NCI-H187 treated with DMSO at 0.1 percent for 48 hours (cell line): ENCODE results near the gene KIAA1217.

Source experiments
- DNase-seq: peaks from one replicate; lab custom pipeline; 2025; lab: John Stamatoyannopoulos, UW

KIAA1217 gene, protein sequence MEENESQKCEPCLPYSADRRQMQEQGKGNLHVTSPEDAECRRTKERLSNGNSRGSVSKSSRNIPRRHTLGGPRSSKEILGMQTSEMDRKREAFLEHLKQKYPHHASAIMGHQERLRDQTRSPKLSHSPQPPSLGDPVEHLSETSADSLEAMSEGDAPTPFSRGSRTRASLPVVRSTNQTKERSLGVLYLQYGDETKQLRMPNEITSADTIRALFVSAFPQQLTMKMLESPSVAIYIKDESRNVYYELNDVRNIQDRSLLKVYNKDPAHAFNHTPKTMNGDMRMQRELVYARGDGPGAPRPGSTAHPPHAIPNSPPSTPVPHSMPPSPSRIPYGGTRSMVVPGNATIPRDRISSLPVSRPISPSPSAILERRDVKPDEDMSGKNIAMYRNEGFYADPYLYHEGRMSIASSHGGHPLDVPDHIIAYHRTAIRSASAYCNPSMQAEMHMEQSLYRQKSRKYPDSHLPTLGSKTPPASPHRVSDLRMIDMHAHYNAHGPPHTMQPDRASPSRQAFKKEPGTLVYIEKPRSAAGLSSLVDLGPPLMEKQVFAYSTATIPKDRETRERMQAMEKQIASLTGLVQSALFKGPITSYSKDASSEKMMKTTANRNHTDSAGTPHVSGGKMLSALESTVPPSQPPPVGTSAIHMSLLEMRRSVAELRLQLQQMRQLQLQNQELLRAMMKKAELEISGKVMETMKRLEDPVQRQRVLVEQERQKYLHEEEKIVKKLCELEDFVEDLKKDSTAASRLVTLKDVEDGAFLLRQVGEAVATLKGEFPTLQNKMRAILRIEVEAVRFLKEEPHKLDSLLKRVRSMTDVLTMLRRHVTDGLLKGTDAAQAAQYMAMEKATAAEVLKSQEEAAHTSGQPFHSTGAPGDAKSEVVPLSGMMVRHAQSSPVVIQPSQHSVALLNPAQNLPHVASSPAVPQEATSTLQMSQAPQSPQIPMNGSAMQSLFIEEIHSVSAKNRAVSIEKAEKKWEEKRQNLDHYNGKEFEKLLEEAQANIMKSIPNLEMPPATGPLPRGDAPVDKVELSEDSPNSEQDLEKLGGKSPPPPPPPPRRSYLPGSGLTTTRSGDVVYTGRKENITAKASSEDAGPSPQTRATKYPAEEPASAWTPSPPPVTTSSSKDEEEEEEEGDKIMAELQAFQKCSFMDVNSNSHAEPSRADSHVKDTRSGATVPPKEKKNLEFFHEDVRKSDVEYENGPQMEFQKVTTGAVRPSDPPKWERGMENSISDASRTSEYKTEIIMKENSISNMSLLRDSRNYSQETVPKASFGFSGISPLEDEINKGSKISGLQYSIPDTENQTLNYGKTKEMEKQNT (N-terminal part only)

DNA sequence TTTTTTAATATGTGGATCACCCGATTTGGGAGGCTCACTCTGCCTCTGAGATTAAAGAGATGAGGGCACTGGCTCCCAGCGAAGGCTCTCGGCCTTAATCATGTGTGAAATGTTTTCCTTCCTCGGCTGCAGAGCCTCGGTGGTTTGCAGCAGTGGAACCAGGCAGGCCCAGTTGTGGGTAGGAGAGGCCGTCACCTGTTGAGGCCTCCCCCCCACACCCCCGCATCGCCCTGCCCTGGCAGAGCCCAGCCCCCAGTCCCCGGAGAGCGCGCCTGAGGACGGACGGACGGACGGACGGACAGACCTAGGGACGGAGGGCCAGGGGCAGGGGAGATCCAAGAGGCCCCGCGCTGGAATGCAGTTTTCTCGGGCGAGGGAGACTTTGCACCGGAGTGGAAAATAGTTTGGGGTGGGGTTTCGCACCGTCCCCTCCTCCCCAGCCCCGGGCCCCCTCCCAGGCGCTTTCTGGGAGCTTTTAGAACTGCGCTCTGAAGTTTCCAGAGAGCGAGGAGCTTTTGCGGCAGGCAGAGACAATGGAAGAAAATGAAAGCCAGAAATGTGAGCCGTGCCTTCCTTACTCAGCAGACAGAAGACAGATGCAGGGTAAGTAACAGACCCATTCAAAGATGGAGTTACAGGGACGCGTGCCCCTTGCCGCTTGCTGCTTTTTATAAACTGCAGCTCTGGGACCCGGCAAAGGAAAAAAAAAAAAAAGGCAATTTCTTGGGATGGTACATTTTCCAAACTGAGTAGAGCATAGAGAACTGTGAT, at the start of gene KIAA1217:
Gene KIAA1217 (plus strand): TSS at position 478 of the 771 bp plus-strand sequence. CDS start 56 bp downstream, at position 534.
- DNase-seq = no peak

GRCh38 chr10:24162206-24162985, 46.5 kb upstream of the KIAA1217 start:
- no peak for DNase-seq

DNA sequence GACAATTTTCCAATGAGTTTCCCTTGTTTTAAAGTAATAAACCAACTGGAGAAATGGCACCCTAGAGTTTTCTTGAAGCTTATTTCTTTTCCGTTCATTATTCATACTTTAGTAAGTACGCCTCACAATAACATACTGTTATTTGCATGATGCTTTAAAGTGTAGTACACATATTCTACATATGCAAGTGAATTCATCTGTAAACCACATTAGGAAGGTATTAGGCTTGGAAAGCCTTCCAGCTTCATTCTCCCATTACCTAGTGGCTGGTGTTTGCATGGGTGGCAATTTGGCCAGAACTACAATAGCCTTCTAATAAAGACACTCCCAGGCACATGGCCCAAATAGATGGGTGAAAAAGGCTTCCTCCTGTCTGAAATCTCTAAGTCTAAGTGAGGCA, 45.5 kb upstream of the KIAA1217 start:
- no peak for DNase-seq

DNA sequence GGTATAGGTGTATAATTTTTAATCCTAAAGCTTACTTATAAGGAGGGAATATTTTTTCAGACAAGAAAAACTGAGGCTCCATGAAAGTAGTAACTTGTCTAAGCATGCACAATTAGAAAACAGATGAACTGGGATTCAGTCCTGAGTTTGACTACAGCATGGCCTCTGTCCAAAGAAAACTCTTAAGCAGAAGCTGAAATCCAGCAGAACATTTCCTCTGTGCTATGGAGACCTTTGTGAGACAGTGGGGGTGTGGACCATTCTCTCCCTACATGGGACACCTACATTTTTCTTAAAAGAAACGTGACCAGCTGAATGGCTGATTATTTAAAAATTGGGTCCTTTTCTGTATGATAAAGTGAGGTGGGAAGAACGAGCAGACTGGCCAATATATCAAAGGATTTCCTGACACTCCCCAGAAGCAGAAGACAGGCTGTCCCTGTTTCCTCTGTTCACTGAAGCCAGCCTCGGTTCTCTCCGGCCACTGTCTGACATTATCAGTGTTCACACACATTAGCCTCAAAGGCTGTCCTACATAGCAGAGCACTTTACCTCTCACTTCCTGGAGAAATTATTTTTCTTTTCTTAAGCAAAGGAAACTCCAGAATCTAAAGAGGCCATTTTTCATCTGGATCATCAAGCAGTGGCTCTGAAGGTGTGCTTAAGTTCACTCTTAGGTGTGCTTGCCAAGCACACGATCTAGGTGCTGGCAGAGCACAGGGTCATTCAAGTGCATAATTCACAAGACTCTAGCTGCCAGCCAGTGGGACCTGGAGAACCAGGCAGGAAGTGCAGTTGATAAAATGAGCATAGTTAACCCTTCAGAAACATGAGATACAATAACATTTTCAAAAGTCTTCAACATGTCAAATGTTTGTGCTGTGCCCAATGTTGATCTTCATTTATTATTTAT, 40.4 kb upstream of the KIAA1217 start:
- DNase-seq = no peak

DNA sequence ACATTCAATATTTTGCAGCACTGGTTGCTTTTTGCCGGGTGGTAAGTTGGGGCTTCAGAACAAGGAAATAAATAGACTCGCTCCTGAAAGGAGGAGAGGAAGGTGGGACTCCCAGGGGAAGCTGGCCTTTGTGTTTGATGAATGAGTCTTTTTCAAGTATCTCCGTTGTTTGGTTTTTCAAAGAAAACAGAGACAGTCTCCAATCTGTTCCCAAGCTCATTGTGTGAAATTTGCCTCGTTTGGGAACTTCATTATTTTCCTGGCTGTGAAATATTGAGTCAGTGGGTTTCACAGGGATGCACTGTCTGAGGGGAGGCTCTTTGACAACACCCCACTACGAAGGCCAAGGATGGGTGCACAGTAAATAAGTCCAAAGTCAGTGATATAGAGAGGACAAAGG, 38.7 kb upstream of the KIAA1217 start:
- DNase-seq = no peak

DNA sequence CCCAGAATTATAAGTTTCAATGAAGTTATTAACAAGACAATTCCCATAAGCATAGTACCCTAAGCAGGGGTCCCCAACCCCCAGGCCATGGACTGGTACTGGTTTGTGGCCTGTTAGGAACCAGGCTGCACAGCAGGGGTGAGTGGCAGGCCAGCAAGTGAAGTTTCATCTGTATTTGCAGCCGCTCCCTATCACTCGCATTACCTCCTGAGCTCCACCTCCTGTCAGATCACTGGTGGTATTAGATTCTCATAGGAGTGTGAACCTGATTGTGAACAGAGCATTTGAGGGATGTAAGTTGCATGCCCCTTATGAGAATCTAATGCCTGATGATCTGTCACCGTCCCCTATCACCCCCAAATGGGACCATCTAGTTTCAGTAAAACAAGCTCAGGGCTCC, 36.0 kb upstream of the KIAA1217 start:
- DNase-seq = no peak

DNA sequence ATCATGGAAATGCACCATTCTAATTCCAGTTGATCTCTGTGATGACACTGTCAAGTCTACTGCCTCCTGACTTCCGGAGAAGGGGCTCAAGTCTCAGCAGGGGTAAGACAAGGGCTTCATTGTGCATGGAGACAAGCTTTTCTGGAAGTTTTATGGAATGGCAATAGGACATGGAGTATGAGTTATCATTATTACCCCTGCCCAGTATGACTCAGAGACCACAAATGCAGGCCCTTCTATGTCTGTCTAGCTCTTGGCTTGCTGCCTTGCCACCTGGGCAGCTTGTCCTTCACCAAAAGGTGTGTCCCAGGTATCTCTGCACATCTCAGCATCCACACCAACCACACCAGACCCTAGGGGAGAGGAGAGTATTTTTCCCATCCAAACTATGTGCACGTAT, 34.9 kb upstream of the KIAA1217 start:
- no peak for DNase-seq

- DNase-seq = no peak
Measured at GRCh38 chr10:24176658-24177057, 32.3 kb upstream of the KIAA1217 start.

DNA sequence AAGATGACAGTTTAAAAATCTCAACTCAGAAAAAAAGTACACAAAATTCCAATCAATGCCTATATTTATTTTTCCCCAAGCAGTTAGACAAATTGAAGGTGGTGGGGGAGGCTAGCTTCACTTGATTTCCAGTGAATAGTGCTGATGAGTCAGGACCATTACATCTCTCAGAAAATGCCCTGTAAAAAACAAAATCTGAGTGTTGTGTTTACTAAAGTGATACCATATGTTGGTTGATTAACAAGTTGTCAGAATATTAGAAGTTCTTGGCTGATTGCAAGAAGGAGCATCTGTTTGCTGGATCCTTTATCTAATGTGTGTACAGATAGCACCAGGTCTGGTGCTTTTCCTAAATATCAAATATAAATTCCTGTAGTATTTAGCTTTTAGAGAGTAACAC, 31.3 kb upstream of the KIAA1217 start:
- no peak for DNase-seq

GRCh38 chr10:24180891-24181290, 28.0 kb upstream of the KIAA1217 start:
- DNase-seq = no peak

GRCh38 chr10:24184455-24184854, 24.5 kb upstream of the KIAA1217 start:
- no peak for DNase-seq

GRCh38 chr10:24193330-24193729, 15.6 kb upstream of the KIAA1217 start:
- no peak for DNase-seq

- DNase-seq = no peak
Measured at GRCh38 chr10:24197263-24197662, 11.7 kb upstream of the KIAA1217 start.

GRCh38 chr10:24201503-24202180, 7.3 kb upstream of the KIAA1217 start:
- DNase-seq = no peak

DNA sequence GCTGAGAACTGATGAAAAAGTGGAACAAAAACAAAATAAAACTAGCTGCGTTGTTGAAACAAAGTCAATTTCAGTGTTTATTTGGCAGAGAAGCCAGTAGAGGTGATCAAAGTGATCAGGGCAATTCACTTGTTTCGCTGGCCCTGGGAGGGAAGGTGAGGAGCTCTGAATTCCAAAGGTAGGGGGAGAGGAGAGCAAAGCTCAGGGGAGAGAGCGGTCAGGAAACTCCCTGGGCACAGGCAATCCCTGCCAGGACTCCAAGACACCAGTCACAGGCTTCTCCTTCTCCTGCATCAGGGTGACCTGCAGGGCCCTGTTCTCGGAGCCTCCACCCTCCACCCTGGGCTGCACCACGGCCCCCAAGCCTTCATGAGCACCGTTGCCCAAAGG, 6.8 kb upstream of the KIAA1217 start:
- DNase-seq = no peak

DNA sequence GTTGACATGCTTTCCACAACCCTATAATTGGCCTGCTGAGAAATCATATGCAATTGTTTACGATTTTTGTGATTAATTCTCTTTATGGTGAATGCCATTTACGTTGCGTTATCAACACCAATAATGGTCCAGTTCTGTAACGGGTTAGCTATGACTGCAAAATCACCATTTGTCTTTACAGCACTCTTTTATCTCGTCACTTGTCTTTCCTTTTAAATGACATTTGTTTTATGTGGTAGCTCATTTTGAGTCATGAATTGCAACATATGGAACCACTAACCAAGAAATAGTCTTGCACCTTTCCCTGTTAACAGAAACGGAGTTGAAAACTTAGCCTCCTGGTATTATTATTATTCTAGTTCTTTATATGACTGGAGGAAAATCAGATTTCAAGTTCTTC, 3.1 kb upstream of the KIAA1217 start:
- no peak for DNase-seq

- DNase-seq = no peak
Measured at GRCh38 chr10:24206334-24206733, 2.6 kb upstream of the KIAA1217 start.

GRCh38 chr10:24206926-24207325, 2.0 kb upstream of the KIAA1217 start:
- no peak for DNase-seq

DNA sequence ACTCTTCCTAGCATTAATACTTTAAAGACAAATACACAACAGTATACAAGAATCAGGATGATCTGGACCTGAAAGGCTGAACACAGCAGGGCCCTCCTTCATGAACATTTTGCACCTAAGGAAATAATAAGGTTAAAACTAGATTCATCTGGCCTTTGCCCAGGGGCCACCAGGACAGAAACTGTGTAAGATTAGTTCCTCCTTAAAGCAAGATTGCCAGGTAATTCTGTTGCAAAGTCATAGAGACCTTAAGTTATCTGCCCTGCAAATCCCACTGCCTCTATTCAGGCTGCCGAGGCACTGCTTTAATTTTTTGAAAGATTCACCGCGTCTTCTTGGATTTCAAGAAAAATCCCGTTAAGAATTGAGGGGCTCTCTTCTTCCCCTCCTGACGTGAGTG, 1.6 kb upstream of the KIAA1217 start:
- no peak for DNase-seq
